ENCODE data around the gene TDRD7.

DNA sequence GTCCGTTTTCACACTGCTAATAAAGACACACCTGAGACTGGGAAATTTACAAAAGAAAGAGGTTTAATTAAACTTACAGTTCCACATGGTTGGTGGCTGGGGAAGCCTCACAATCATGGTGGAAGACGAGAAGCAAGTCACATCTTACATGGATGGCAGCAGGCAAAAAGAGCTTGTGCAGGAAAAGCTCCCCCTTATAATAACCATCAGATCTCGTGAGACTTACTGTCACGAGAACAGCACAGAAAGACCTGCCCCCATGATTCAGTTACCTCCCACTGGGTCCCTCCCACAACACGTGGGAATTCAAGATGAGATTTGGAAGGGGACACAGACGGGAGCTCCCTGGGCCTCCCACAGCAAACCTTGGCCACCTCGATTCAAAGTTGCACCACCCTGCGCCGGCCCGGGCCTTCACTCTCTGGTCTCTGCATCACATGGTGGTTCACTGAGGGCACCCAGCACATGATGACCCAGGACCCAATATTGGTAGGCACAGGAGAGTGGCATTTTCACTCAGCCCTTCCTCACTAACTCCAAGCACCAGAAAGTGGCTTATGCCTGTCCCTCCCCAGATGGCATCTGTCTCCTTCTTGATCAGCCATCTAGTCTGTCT, 21.0 kb upstream of the TDRD7 start:
- no peak for TF ChIP-seq CTCF (IDR thresholded peaks at IDR 0.05)
- no peak for TF ChIP-seq ZFX (IDR thresholded peaks at IDR 0.05; ENCODE audit: borderline replicate concordance)

Data from 22Rv1 (cell line).